ENCODE data around the gene ACRBP.

- TF ChIP-seq POLR2AphosphoS5 (IDR thresholded peaks at IDR 0.05; ENCODE audit: low read depth, low read length) (no peak), REST (IDR thresholded peaks at IDR 0.05; ENCODE audit: insufficient read depth in 1 of 2, low read depth in 2 of 2, low read length in 2 of 2) (no peak), TAF1 (IDR thresholded peaks at IDR 0.05; ENCODE audit: borderline replicate concordance, insufficient read depth, low read length) (no peak), SIN3A (IDR thresholded peaks at IDR 0.05; ENCODE audit: borderline replicate concordance, insufficient read depth, low read length) (no peak), FOXP2 (optimal IDR thresholded peaks at IDR 0.05; ENCODE audit: borderline replicate concordance, extremely low read depth, extremely low read length, insufficient read depth) (no peak)
Observed at GRCh38 chr12:6632026-6632983, 14.9 kb downstream of the ACRBP start.

Data from PFSK-1 (cell line).